SK-N-SH (cell line): ENCODE results near the gene MAP2K3. TPM values are rescaled to one million over a fixed set of nuclear protein-coding genes. Genes with fewer than 3 reads are reported as not detected.

Experiments used
- CTCF ChIA-PET: fragments of 300-600, 350-600 bp; formaldehyde crosslinking; extraction: SDS; loops from one replicate; lab custom pipeline; 2021; lab: Yijun Ruan, JAX
- POLR2A ChIA-PET: fragments of 350-600 bp; sonication (Branson Sonifier 250); formaldehyde crosslinking; extraction: SDS; loops from one replicate; lab custom pipeline; 2020; ENCODE audit warnings: antibody characterized with exemption, inconsistent platforms; lab: Yijun Ruan, JAX
- DNase-seq: peaks from one replicate; pipeline ENCODE4 v3.0.0; 2012
- H2AFZ ChIP-seq: fragments of 200-600 bp; sonication (generic); 2 replicates; pipeline ENCODE4 v1.8.1; 2016; ENCODE audit warnings: antibody characterized with exemption, mild to moderate bottlenecking, low read depth
- H3F3A ChIP-seq: fragments of 200-600 bp; sonication (generic); replicated peaks from 2 replicates; pipeline ENCODE3; 2016; ENCODE audit warnings: antibody characterized with exemption, mild to moderate bottlenecking; ENCODE audit not compliant: insufficient read depth
- H3K27ac ChIP-seq, 2 experiments: fragments of 200-500 bp in 1 of 2; fragments of 200-600 bp in 1 of 2; sonication (Bioruptor generic) in 1 of 2; sonication (generic), shearing (Covaris generic) in 1 of 2; 2 replicates each; pipeline versions ENCODE4 v1.5.1 to v1.6.1; 2014 to 2016; ENCODE audit warnings: low read depth in 2 of 2, inconsistent platforms in 1 of 2, low read length in 1 of 2, mild to moderate bottlenecking in 1 of 2, mixed read lengths in 1 of 2
- H3K27me3 ChIP-seq: fragments of 200-600 bp; sonication (generic), shearing (Covaris generic); 2 replicates; pipeline ENCODE4 v1.6.1; 2016; ENCODE audit warnings: mixed run types; ENCODE audit not compliant: insufficient read depth
- H3K36me3 ChIP-seq, 2 experiments: fragments of 200-500 bp in 1 of 2; fragments of 200-600 bp in 1 of 2; sonication (Bioruptor generic) in 1 of 2; sonication (generic) in 1 of 2; replicated peaks in 1 of 2; 2 replicates each; pipeline versions ENCODE3 to v1.5.1; 2014 to 2016; ENCODE audit warnings: low read length in 1 of 2, mild to moderate bottlenecking in 1 of 2; ENCODE audit not compliant: insufficient read depth in 2 of 2, control insufficient read depth in 1 of 2
- H3K4me1 ChIP-seq, 2 experiments: fragments of 200-500 bp in 1 of 2; fragments of 200-600 bp in 1 of 2; sonication (Bioruptor generic) in 1 of 2; sonication (generic), shearing (Covaris generic) in 1 of 2; 2 replicates each; pipeline versions ENCODE4 v1.5.1 to v1.6.1; 2014 to 2016; ENCODE audit warnings: low read depth in 1 of 2, low read length in 1 of 2, mixed run types in 1 of 2; ENCODE audit not compliant: insufficient read depth in 2 of 2, control insufficient read depth in 1 of 2
- H3K4me2 ChIP-seq: fragments of 200-600 bp; sonication (generic), shearing (Covaris generic); 2 replicates; pipeline ENCODE4 v1.6.1; 2017; ENCODE audit warnings: mixed run types
- H3K4me3 ChIP-seq, 2 experiments: fragments of 200-500 bp in 1 of 2; fragments of 200-600 bp in 1 of 2; sonication (Bioruptor generic) in 1 of 2; sonication (generic), shearing (Covaris generic) in 1 of 2; 2 replicates each; pipeline versions ENCODE4 v1.5.1 to v1.8.1; 2014 to 2016; ENCODE audit warnings: low read depth in 2 of 2, inconsistent platforms in 1 of 2, low read length in 1 of 2, mild to moderate bottlenecking in 1 of 2, mixed read lengths in 1 of 2, moderate library complexity in 1 of 2
- H3K79me2 ChIP-seq: fragments of 200-600 bp; sonication (generic); 2 replicates; pipeline ENCODE4 v1.8.1; 2017; ENCODE audit warnings: mild to moderate bottlenecking; ENCODE audit not compliant: insufficient read depth
- H3K9ac ChIP-seq: fragments of 200-600 bp; sonication (generic); 2 replicates; pipeline ENCODE4 v1.6.1; 2017; ENCODE audit warnings: mixed run types
- H3K9me2 ChIP-seq: fragments of 200-600 bp; sonication (generic); 2 replicates; pipeline ENCODE4 v1.6.1; 2017; ENCODE audit warnings: mixed run types
- H3K9me3 ChIP-seq: fragments of 200-600 bp; sonication (generic); 2 replicates; pipeline ENCODE4 v1.6.1; 2017; ENCODE audit warnings: mixed run types, mild to moderate bottlenecking, moderate library complexity
- H4K20me1 ChIP-seq: fragments of 200-600 bp; sonication (generic); 2 replicates; pipeline ENCODE4 v1.6.1; 2017; ENCODE audit warnings: mild to moderate bottlenecking, mixed run types; ENCODE audit not compliant: insufficient read depth
- CHD2 ChIP-seq: fragments of 150-350 bp; IDR thresholded peaks from 2 replicates; pipeline ENCODE4 v1.6.1; 2018; ENCODE audit warnings: low read length; ENCODE audit not compliant: partially characterized antibody
- CTCF ChIP-seq: fragments of 200-600 bp; sonication (generic); IDR thresholded peaks from 2 replicates; pipeline ENCODE4 v1.6.1; 2017; ENCODE audit warnings: antibody characterized with exemption, mild to moderate bottlenecking, moderate library complexity
- EP300 ChIP-seq, 2 experiments: IDR thresholded peaks; 2 replicates each; pipeline versions ENCODE4 v1.4.0 to v1.6.1; 2012; ENCODE audit warnings: borderline replicate concordance in 1 of 2, low read depth in 1 of 2, low read length in 1 of 2
- EZH2phosphoT487 ChIP-seq: fragments of 200-600 bp; sonication (generic); IDR thresholded peaks from 2 replicates; pipeline ENCODE4 v1.6.1; 2017; ENCODE audit warnings: low read depth, mixed run types, mild to moderate bottlenecking, antibody characterized with exemption, moderate library complexity, borderline replicate concordance
- FOSL2 ChIP-seq: IDR thresholded peaks from 2 replicates; pipeline ENCODE4 v1.4.0; 2012; ENCODE audit warnings: low read depth, mild to moderate bottlenecking, moderate library complexity, borderline replicate concordance
- GABPA ChIP-seq: IDR thresholded peaks from 2 replicates; pipeline ENCODE4 v1.4.0; 2012; ENCODE audit warnings: low read depth, mild to moderate bottlenecking
- GATA2 ChIP-seq: sonication (generic); formaldehyde crosslinking; IDR thresholded peaks from 2 replicates; pipeline ENCODE4 v1.5.0; 2020; ENCODE audit warnings: mild to moderate bottlenecking, missing genetic modification reagents
- IRF3 ChIP-seq: fragments of 150-350 bp; IDR thresholded peaks from 2 replicates; pipeline ENCODE4 v1.6.1; 2016; ENCODE audit warnings: mild to moderate bottlenecking, low read depth, low read length
- JUND ChIP-seq: IDR thresholded peaks from 2 replicates; pipeline ENCODE4 v1.4.0; 2012
- MAX ChIP-seq: IDR thresholded peaks from 2 replicates; pipeline ENCODE4 v1.4.0; 2012; ENCODE audit warnings: low read depth
- MEF2A ChIP-seq: IDR thresholded peaks from 2 replicates; pipeline ENCODE4 v1.4.0; 2012; ENCODE audit warnings: low read depth, borderline replicate concordance
- NFIC ChIP-seq: IDR thresholded peaks from 2 replicates; pipeline ENCODE4 v1.4.0; 2012; ENCODE audit warnings: borderline replicate concordance
- NRF1 ChIP-seq: IDR thresholded peaks from 2 replicates; pipeline ENCODE4 v1.6.1; 2012; ENCODE audit warnings: low read depth, mild to moderate bottlenecking, low read length
- PBX3 ChIP-seq: IDR thresholded peaks from 2 replicates; pipeline ENCODE4; 2012
- RAD21 ChIP-seq: IDR thresholded peaks from 2 replicates; pipeline ENCODE4 v1.6.1; 2012; ENCODE audit warnings: mild to moderate bottlenecking, low read length
- RFX5 ChIP-seq: IDR thresholded peaks from 2 replicates; pipeline ENCODE4 v1.6.1; 2012; ENCODE audit warnings: mild to moderate bottlenecking, improper control_type of control experiment, low read length
- RXRA ChIP-seq: IDR thresholded peaks from 2 replicates; pipeline ENCODE4 v1.4.0; 2012; ENCODE audit warnings: low read depth, mild to moderate bottlenecking, borderline replicate concordance
- SMC3 ChIP-seq: IDR thresholded peaks from 2 replicates; pipeline ENCODE4 v1.6.1; 2012; ENCODE audit warnings: low read depth, low read length, improper control_type of control experiment
- YY1 ChIP-seq: IDR thresholded peaks from 2 replicates; pipeline ENCODE4 v1.4.0; 2012; ENCODE audit warnings: low read depth, mild to moderate bottlenecking
- ZBTB33 ChIP-seq: IDR thresholded peaks from 2 replicates; pipeline ENCODE4 v1.4.0; 2012; ENCODE audit warnings: low read depth, borderline replicate concordance
- WGBS: methylation state at CpG from one replicate; pipeline ENCODE4 v1.1.6; 2017; ENCODE audit warnings: low lambda C conversion rate; 5-methylcytosine and 5-hydroxymethylcytosine counted together
- polyA plus RNA-seq, 3 experiments: library from polyadenylated mRNA; depleted of rRNA; stranded (reverse); fragments of >200 nt; gene quantifications; 2 replicates each; pipeline ENCODE4 v1.2.3, GENCODE V29; 2012

MAP2K3 gene
- polyA plus RNA-seq, 1 of the 3 experiments (the other 2 are of a cell fraction), result 30.0 TPM

GRCh38 chr17:21241564-21241963 is 42.9 kb upstream of the MAP2K3 start:
- Histone ChIP-seq H3K36me3 (no peaks in the 10 kb centered on the region), H3F3A (no peaks in the 10 kb centered on the region), H4K20me1 (no peaks in the 10 kb centered on the region), H3K27ac (no peak overlapping the region), H3K79me2 (no peaks in the 10 kb centered on the region), H3K9ac (no peak overlapping the region), H3K9me3 (no peaks in the 10 kb centered on the region), H3K4me3 (no peak overlapping the region), H2AFZ (no peak overlapping the region), H3K4me1 (no peaks in the 10 kb centered on the region; a peak in 1 of 4 replicates)
- 90% methylated on average over 4 of the region's 11 CpGs for WGBS
- POLR2A ChIA-PET, result no interaction called here
- CTCF ChIA-PET, result interaction anchor here (1.7 to 2.4 kb wide), 2 partner anchors 38 to 122 kb away, joined by 7 to 9 read pairs; no protein-coding TSS in a partner anchor
- TF ChIP-seq CHD2, result no peak
- no peak for TF ChIP-seq NRF1
- TF ChIP-seq MAX, result no peak
- TF ChIP-seq EZH2phosphoT487, result no peak
- TF ChIP-seq FOSL2, result no peak
- no peak for TF ChIP-seq YY1
- no peak for TF ChIP-seq RXRA
- no peak for TF ChIP-seq ZBTB33
- no peak for TF ChIP-seq RFX5
- no peak for TF ChIP-seq JUND
- no peak for TF ChIP-seq SMC3
- no peak for TF ChIP-seq PBX3
- TF ChIP-seq CTCF, result no peak; the same call in 1 of the 2 replicates
- TF ChIP-seq GATA2 (CRISPR knock-in tag), result no peak
- TF ChIP-seq RAD21, result no peak
- TF ChIP-seq EP300 (IDR thresholded peaks at IDR 0.05; ENCODE audit: borderline replicate concordance in 1 of 2, low read depth in 1 of 2, low read length in 1 of 2), result no peak
- TF ChIP-seq IRF3, result no peak
- no peak for TF ChIP-seq NFIC
- no peak for TF ChIP-seq GABPA
- no peak for TF ChIP-seq MEF2A
- TF ChIP-seq, all 33 proteins: peak for 0
- Histone ChIP-seq H3K4me2 (no peak overlapping the region), H3K9me2 (no peaks in the 10 kb centered on the region), H3K27me3 (no peaks in the 10 kb centered on the region)
- DNase-seq, result no peak
